ENCODE results near the gene SLC2A14.
"Not testable (repeated sequence)": the region's sequence is repeated elsewhere in the genome, so short reads cannot be mapped to it uniquely, and the experiment has no call there.

- not testable (repeated sequence) for TF ChIP-seq CTCF, POLR2A (IDR thresholded peaks at IDR 0.05)
Observed at GRCh38 chr12:7902416-7902815, 29.7 kb upstream of the SLC2A14 start.
